IgD-negative memory B cell (primary cell): ENCODE measurements around the gene VSTM2B. TPM values are rescaled to one million over a fixed set of nuclear protein-coding genes. Genes with fewer than 3 reads are reported as not detected.

ENCODE experiments used
- H3K27ac Mint-ChIP-seq, 3 donors: one replicate each; pipeline ENCODE4 v1.8.0; 2020 to 2022; ENCODE audit warnings: mild to moderate bottlenecking in 3 of 3, mixed read lengths in 3 of 3, moderate library complexity in 1 of 3
- H3K27me3 Mint-ChIP-seq: one replicate; pipeline ENCODE4 v1.8.0; 2021; ENCODE audit warnings: mixed read lengths
- H3K36me3 Mint-ChIP-seq: one replicate; pipeline ENCODE4 v1.8.0; 2020; ENCODE audit warnings: mild to moderate bottlenecking, mixed read lengths
- H3K4me1 Mint-ChIP-seq, 3 donors: one replicate each; pipeline ENCODE4 v1.8.0; 2020 to 2022; ENCODE audit warnings: mixed read lengths in 3 of 3, mild to moderate bottlenecking in 1 of 3
- H3K4me3 Mint-ChIP-seq, 4 donors: one replicate each; pipeline ENCODE4 v1.8.0; 2020 to 2022; ENCODE audit warnings: mild to moderate bottlenecking in 4 of 4, mixed read lengths in 4 of 4, moderate library complexity in 3 of 4
- H3K9me3 Mint-ChIP-seq, 3 donors: one replicate each; pipeline ENCODE4 v1.8.0; 2020 to 2021; ENCODE audit warnings: mixed read lengths in 3 of 3, mild to moderate bottlenecking in 1 of 3
- polyA plus RNA-seq: library from polyadenylated mRNA; unstranded; fragments of 300-500 nt; fragmentation: Illumina TruSeq; gene quantifications from one replicate; pipeline ENCODE4 v1.2.3, GENCODE V29; 2021

Gene VSTM2B
- polyA plus RNA-seq, 1 donor from 2014 or later, result not detected

DNA sequence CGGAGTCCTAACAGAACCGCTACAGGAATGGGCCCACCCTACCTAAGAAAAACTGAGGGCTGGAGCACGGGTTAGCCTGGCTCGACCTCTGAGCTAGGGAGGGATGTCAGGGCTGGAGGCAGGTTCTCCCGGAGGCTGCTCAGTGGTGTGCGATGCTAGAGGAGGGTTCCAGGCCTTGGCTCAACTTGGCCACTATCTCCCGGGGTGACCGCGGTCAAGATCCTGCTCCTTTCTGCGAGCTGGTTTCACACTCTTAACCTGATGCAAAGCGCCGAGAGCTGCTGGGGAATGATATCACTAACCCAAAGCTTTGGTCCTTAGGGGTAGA lies 80.6 kb downstream of the VSTM2B start:
- Mint-ChIP-seq H3K4me3 (peak overlapping the region; percentile 98 to 100 (median 100)), H3K27ac (peak overlapping the region; percentile 98 to 100 (median 100)), H3K9me3 (no peaks in the 10 kb centered on the region), H3K4me1 (peaks cover 15 to 21% (median 16%) of the 10 kb centered on the region in 3 donors), H3K36me3 (no peaks in the 10 kb centered on the region), H3K27me3 (no peaks in the 10 kb centered on the region)

DNA sequence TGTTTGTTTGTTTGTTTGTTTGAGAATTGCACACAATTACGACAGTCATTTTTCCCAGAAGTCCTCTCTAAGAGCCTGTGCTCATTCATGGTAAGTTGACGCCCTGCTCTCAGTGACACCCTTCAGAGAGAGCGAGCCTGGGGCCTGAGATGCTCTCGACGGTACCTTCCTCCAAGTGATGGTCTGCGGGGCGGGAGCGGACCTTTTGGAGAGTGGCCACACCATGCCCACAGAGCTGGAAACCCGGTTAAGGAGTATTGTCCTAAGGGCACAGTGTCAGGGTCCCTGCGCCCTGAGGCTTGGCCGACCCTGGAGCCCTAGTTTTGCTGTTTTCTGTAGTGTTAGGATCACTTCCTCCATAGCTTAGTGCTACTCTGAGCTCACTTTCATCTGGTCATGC lies 83.8 kb downstream of the VSTM2B start:
- H3K4me3 Mint-ChIP-seq, result peak overlapping the region in 3 of 4 donors; percentile 34 to 72 (median 51)
- H3K36me3 Mint-ChIP-seq, result peaks cover 5% of the 10 kb centered on the region
- no peaks in the 10 kb centered on the region for H3K27me3 Mint-ChIP-seq
- peaks cover 16 to 23% (median 18%) of the 10 kb centered on the region in 3 donors for H3K4me1 Mint-ChIP-seq
- H3K27ac Mint-ChIP-seq, result peak overlapping the region in 2 of 3 donors; percentile 69 to 75
- H3K9me3 Mint-ChIP-seq, result no peaks in the 10 kb centered on the region

GRCh38 chr19:29610213-29610573 lies 84.4 kb downstream of the VSTM2B start:
- Mint-ChIP-seq H3K9me3 (no peaks in the 10 kb centered on the region), H3K4me3 (peak overlapping the region in 1 of 4 donors; percentile 72), H3K27me3 (no peaks in the 10 kb centered on the region), H3K27ac (peak overlapping the region in 2 of 3 donors; percentile 75 to 92), H3K36me3 (peaks cover 5% of the 10 kb centered on the region), H3K4me1 (peaks cover 16 to 21% (median 18%) of the 10 kb centered on the region in 3 donors)

DNA sequence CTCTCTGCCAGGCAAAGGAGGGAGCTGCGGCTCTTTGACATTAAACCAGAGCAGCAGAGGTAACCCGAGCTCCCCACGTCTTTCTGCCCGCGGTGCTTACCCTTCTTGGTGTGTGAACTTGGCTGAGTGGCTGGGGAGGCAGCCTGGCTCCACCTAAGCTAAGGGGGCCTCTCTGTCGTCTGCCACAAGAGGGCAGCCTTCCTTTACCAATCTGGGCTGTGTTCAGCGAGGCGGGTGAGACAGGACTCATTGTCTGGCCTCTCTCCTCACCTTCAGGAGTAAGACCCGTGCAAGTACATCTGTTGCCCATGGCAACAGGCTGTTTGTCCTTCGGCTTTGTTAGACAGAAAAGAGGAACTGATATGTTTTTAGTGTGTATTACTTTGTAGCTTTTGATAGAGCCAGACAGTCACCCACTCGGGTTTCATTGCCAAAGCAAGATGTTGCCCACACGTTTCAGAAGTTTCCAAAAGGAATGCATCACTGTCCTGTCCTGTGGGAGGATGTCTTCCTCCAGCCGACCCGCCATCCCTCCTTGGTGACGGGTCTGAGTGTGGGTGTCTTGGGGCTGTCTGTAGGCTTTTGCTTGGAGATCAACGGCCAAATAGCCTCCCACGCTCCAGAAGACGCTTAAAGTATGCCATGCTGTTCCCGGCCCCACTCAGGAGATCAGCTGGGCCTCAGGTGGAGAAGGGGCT lies 84.9 kb downstream of the VSTM2B start:
- H3K27me3 Mint-ChIP-seq, result no peaks in the 10 kb centered on the region
- H3K27ac Mint-ChIP-seq, result peak overlapping the region; percentile 39 to 94 (median 92)
- H3K36me3 Mint-ChIP-seq, result peaks cover 5% of the 10 kb centered on the region
- peaks cover 15 to 21% (median 17%) of the 10 kb centered on the region in 3 donors for H3K4me1 Mint-ChIP-seq
- peak overlapping the region in 2 of 4 donors; percentile 11 to 35 for H3K4me3 Mint-ChIP-seq
- H3K9me3 Mint-ChIP-seq, result no peaks in the 10 kb centered on the region

- Mint-ChIP-seq H3K9me3 (no peaks in the 10 kb centered on the region), H3K27me3 (no peaks in the 10 kb centered on the region), H3K27ac (peak overlapping the region; percentile 66 to 94 (median 92)), H3K4me1 (peaks cover 7 to 13% (median 8%) of the 10 kb centered on the region in 3 donors), H3K4me3 (peak overlapping the region in 1 of 4 donors; percentile 43), H3K36me3 (peaks cover 5% of the 10 kb centered on the region)
Observed at GRCh38 chr19:29612121-29612520, 86.3 kb downstream of the VSTM2B start.

DNA sequence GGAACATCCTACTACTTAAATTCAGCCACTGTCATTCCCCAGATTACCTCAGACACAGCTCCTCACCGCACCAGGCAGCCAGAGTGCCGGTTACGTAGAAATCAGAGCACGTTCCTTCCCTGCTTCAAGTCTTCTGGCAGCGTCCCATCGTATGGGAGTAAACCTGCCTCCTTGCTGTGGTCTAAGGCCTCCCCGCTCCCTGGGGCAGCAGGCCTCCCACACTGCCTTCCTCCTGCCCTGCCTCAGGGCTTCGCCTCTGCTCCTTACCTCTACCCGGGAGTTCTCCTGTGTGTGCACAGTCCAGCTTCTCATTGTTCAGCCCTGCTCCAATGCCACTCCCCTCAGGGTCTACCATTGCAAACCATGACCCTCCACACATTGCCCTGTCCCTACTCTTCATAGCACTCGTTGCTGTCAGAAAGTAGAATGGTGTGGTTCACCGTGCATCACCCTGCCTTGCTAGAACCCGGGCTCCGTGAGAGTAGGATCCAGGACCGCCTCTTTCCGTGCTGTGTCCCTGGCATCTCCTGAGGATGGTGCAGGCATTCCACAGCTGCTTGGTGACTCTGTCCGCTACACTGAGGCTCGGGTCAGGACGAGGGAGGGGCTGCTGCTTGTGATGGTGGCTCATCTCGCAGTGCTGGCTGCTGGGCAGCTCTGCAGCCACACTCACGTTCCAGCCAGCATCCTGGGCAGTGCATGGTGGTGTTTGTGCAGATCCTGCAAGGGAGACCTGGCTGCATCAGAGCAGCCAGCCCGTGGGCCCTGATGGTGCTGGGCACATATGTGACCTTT lies 87.2 kb downstream of the VSTM2B start:
- no peaks in the 10 kb centered on the region for H3K27me3 Mint-ChIP-seq

GRCh38 chr19:29614046-29614445 lies 88.3 kb downstream of the VSTM2B start:
- H3K36me3 Mint-ChIP-seq, result peaks cover 5% of the 10 kb centered on the region
- no peak overlapping the region for H3K27ac Mint-ChIP-seq
- H3K9me3 Mint-ChIP-seq, result no peaks in the 10 kb centered on the region
- H3K27me3 Mint-ChIP-seq, result no peaks in the 10 kb centered on the region
- peaks cover 7 to 12% (median 8%) of the 10 kb centered on the region in 3 donors for H3K4me1 Mint-ChIP-seq
- H3K4me3 Mint-ChIP-seq, result no peak overlapping the region

More for the DNA sequence above, 87.2 kb downstream of the VSTM2B start:
- H3K36me3 Mint-ChIP-seq, result peaks cover 5% of the 10 kb centered on the region
- H3K4me1 Mint-ChIP-seq, result peaks cover 7 to 12% (median 8%) of the 10 kb centered on the region in 3 donors
- H3K9me3 Mint-ChIP-seq, result no peaks in the 10 kb centered on the region
- peak overlapping the region; percentile 66 to 81 (median 78) for H3K27ac Mint-ChIP-seq
- H3K4me3 Mint-ChIP-seq, result peak overlapping the region in 1 of 4 donors; percentile 51

Other genes with a start within 250 kb of the VSTM2B start
- gene POP4, start 80.3 kb downstream of the VSTM2B start, polyA plus RNA-seq, result 128 TPM
- gene PLEKHF1, start 139.5 kb downstream of the VSTM2B start, polyA plus RNA-seq, result 10.2 TPM
- gene C19orf12, start 189.3 kb downstream of the VSTM2B start, polyA plus RNA-seq, result 17.6 TPM